Fibroblast of pulmonary artery (primary cell): Measurements from ENCODE around the gene MESD.
A peak's percentile ranks its signal among the peaks of the same experiment; 100 is the strongest.

Experiments
- DNase-seq: peaks from one replicate; pipeline ENCODE4 v3.0.0-alpha.2; 2010; ENCODE audit warnings: low read depth
- H3K4me3 ChIP-seq: replicated peaks from 2 replicates; pipeline ENCODE4 v1.5.1; 2011; ENCODE audit warnings: low read depth, mild to moderate bottlenecking, control low read depth, low read length, moderate library complexity
- TF ChIP-seq, protein P1 (sequence below): IDR thresholded peaks from 2 replicates; pipeline ENCODE4 v1.5.1; 2011; ENCODE audit warnings: mild to moderate bottlenecking, control low read depth, low read length, inconsistent platforms; ENCODE audit errors: missing control alignments

The MESD gene

GRCh38 chr15:81014446-81015093 lies 25.0 kb upstream of the MESD start:
- TF ChIP-seq, protein P1, sequence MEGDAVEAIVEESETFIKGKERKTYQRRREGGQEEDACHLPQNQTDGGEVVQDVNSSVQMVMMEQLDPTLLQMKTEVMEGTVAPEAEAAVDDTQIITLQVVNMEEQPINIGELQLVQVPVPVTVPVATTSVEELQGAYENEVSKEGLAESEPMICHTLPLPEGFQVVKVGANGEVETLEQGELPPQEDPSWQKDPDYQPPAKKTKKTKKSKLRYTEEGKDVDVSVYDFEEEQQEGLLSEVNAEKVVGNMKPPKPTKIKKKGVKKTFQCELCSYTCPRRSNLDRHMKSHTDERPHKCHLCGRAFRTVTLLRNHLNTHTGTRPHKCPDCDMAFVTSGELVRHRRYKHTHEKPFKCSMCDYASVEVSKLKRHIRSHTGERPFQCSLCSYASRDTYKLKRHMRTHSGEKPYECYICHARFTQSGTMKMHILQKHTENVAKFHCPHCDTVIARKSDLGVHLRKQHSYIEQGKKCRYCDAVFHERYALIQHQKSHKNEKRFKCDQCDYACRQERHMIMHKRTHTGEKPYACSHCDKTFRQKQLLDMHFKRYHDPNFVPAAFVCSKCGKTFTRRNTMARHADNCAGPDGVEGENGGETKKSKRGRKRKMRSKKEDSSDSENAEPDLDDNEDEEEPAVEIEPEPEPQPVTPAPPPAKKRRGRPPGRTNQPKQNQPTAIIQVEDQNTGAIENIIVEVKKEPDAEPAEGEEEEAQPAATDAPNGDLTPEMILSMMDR = no peak
- H3K4me3 ChIP-seq = no peak overlapping the region
- DNase-seq = no peak

DNA sequence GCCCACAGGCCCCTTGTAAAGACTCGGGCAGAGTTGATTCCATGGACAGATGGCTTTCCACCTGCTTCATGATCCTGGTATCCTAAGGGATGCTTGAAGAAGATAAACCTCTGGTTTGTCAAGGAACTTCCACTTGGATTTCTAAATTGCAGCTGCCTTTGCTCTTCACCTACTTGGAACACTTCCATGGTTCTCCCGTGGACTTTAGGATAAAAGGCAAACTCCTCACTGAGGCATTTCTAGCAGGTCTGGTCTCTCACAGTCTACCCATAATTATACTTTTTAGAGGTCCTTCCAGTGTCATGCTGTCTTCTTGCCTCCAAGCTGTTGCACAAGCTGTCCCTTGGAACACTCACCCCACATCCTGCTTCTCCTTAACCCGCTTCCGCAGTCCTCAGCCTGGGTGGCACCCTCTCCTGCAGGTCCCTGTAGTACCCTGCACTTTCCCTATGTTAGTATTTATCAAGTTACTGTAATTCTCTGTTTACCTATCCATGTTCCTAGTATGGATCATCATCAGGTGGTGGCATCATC lies 23.8 kb upstream of the MESD start:
- no peak overlapping the region for H3K4me3 ChIP-seq
- DNase-seq = no peak
- TF ChIP-seq, protein P1 = no peak

GRCh38 chr15:81012588-81012987 lies 23.0 kb upstream of the MESD start:
- no peak for DNase-seq
- H3K4me3 ChIP-seq = no peak overlapping the region
- TF ChIP-seq, protein P1 = no peak

DNA sequence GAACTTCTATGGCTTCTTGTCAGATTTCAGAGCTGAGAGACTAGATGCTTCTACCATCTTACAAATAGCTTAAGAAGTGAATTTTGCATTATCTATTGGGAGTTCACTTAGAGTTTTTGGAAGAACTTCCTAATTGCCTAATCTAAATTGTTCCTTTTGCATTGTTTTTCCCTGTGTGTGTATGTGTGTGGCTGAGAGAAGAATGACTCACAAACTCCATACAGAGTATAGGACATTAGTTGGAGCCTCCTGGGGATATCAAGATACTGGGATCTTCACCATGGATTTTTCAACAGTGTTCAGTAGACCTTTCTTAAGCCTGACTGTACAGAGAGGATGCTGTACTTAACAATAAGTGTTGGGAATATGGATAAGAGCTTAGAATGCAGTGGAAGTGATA lies 22.0 kb upstream of the MESD start:
- DNase-seq = peak; percentile 72
- no peak overlapping the region for H3K4me3 ChIP-seq
- TF ChIP-seq, protein P1 = no peak

DNA sequence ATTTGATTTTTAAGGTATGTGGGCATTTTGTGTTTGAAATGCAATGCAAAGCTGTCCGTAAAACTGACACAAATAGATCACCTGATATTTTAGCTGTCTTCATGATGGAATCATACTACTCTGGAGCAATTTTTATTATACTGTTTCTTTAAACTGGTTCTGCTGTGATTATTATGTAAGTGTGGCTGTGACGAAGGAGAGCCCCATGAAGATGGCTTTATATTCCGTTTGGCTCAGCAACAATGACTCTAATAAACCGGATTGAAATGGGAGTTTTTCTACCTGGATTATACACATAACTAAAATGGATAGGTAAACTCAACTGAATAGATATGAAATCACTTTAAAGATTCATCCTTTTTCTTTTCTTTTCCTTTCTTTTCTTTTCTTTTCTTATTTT lies 20.5 kb upstream of the MESD start:
- no peak overlapping the region for H3K4me3 ChIP-seq
- no peak for DNase-seq
- TF ChIP-seq, protein P1 = no peak

DNA sequence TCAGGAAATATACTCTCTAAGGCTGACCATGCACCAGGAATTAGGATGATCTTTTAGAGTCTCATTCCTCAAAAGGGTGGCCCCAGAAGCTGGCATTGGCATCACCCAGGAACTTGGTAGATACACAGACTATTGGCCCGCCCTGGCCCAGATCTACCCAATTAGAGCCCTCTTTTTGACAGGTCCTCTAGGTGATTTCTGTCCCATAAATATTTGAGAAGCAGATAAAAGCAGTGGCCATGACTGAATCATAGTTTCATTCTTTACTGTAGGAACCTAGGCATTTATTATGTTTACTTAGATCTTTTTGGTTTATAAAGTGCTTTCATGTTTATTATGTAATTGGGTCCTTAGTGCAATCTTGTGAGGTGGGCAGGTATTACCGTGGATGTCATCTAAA lies 18.7 kb upstream of the MESD start:
- H3K4me3 ChIP-seq = no peak overlapping the region
- DNase-seq = no peak
- TF ChIP-seq, protein P1 = no peak
